GM21528 (cell line): ENCODE results near the gene GORASP1.

ENCODE experiments used
- ATAC-seq: cut with Tn5 transposase; IDR thresholded peaks from one replicate; pipeline ENCODE4 v1.9.1; 2021; ENCODE audit warnings: mild to moderate bottlenecking, moderate library complexity; ENCODE audit not compliant: unreplicated experiment, low FRiP score

GORASP1 gene

GRCh38 chr3:39126532-39127071, 19.2 kb upstream of the GORASP1 start:
- no peak for ATAC-seq

- no peak for ATAC-seq
Observed at GRCh38 chr3:39125841-39126500, 18.5 kb upstream of the GORASP1 start.

DNA sequence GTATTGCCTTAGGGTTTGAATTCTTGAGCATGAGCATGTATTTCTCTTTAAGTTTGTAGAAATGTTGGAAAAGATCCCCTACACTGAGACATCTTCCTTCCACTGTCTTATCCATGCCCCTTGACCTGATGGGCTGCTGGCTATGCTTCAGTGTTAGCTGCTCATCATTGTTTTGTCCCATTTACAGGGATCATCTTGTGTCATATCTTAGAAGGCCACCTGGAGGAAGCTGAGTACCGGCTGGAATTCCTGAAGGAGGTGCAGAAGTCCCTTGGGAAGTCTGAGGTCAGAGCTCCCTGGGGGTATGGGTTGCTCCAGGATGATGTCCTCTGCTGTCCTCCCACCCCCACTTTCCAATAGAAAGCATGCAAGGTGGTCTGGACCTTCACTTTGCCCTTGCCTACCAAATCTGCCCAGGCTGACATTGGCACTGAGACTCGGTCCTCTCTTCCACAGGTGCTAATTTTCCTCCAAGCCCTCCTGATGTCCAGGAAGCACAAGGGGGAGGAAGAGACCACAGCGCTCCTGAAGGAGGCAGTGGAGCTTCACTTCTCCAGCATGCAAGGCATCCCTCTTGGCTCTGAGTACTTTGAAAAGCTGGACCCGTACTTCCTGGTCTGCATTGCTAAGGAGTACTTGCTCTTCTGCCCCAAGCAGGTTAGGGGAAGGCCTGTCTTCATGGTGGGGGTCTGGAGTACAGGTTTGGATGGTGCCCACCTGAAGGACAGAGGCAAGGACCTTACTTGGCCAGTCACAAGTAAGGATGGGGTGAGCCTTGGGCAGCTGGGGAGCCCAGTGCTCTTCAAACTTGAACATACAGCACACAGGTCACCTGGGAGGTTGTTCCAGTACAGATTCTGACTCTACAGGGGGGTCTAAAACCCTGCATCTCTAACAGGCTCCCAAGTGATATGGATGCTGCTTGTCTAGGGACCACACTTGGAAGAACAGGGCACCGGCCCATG, 17.7 kb upstream of the GORASP1 start:
- ATAC-seq = no peak

- peak; percentile 72 for ATAC-seq
Observed at GRCh38 chr3:39122813-39123212, 15.4 kb upstream of the GORASP1 start.

- ATAC-seq = no peak
Observed at GRCh38 chr3:39121621-39122020, 14.2 kb upstream of the GORASP1 start.

GRCh38 chr3:39118931-39119660, 11.7 kb upstream of the GORASP1 start:
- no peak for ATAC-seq

GRCh38 chr3:39118079-39118478, 10.7 kb upstream of the GORASP1 start:
- ATAC-seq = no peak

DNA sequence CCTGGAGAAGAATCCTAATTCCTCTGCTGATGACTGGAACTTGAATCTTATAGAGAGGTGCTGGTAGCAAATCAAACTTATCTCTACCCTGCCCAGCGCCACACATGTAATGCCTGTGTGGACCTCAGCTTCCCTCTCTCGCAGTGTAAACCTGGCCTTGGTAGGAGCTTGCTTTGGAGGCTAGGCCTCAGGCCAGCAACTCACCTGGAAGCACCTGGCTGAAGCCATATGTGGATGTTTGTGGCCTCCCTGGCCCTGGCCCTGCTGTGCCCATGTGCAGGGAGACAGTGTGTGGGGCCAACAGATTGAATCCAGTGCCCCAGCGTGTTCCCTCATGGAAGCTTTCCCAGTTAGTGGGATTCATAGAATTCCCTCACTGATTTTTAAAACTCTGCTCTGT, 8.4 kb upstream of the GORASP1 start:
- no peak for ATAC-seq

- no peak for ATAC-seq
Observed at GRCh38 chr3:39114456-39114855, 7.0 kb upstream of the GORASP1 start.

GRCh38 chr3:39113291-39113690, 5.9 kb upstream of the GORASP1 start:
- ATAC-seq = no peak

DNA sequence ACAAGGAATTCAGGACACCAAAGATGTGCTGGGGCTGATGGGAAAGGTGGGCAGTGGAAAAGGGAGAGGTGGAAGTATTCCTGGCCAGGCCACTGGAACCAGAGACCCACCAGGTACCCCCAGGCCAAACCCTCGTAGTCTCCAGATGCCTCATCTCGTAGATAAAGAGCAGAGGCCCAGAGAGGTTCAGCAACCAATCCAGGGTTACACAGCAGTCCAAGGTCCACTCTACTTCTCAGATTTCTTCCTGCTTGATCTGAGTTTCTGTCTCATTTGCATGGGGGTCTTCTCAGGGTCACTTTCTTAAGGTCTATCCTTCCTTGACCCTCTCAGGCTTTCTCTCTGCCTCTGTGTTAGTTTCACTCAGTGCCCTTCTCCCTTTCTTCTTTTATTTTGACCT, 5.1 kb upstream of the GORASP1 start:
- no peak for ATAC-seq

DNA sequence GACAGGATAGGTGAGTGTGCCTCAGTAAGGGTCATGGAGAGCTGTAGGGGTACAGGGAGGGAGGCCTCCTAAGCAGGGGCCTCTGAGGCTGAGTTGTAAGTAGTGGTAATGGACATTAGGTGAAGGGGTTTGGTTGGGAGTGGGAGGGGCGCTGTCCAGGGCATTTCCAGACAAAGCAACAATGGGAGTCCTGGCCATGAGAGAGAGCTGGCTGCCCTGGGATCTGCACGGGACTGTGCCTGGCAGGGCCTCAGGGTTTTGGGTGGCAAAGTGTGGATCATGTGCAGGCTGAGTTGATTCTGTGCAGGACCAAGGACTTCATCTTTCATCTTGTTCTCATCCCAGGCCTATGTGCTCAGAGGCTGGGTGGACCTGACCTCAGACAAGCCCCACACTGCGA, 4.7 kb upstream of the GORASP1 start:
- ATAC-seq = no peak

DNA sequence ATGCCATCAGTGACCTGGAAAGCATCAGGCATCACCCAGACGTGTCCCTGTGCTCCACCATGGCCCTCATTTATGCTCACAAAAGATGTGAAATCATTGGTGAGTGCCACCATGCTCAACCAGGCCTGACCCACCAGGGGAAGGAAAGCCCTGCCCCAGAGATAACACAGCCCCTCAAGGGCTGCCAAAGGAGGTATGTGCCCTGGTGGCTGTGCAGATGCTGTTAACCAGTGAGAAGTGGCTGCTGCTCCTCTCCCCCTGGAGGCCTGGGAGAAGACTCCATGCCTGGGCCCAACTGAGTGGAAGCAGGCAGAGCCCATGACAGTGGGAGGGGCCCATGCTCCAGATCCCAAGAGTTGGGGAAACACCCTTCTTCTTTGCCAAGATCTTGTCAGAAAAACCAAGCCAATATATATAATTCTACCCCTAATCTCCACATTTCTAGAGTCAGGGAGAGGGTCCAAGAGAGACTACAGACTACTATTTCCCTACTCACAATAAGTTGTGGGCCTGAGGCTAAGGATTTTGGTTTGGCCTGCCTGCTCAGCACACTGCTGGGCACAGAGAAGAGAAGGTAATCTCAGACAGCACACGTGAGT, 2.7 kb upstream of the GORASP1 start:
- ATAC-seq = no peak

- ATAC-seq = no peak
Observed at GRCh38 chr3:39109086-39109485, 1.7 kb upstream of the GORASP1 start.

DNA sequence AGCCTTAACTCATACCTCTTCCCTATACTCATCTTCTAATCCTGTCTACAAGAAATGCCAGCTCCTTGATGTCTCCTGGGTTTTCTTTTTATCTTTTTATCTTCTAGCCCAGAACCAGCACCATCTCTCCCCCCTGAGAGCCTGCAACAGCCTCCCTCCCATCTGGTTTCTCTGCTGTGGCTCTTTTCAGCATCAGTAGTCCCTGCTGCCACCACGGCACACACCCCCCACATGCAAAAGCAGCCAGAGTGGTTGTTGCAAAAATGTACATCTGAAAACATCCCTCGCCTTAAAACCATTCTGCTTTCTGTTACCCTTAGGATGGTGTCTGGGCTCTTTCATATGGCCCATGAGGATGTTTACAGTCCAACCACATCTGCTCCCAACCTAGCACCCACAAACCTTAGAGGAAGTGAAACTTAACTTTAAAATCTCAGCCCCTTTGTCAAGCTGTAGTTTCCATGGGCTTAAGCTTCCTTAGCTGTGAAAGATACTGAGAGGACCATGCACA, 828 bp upstream of the GORASP1 start:
- peak; percentile 84 for ATAC-seq

GRCh38 chr3:39106851-39107387, 508 bp downstream of the GORASP1 start:
- peak; percentile 15 for ATAC-seq

DNA sequence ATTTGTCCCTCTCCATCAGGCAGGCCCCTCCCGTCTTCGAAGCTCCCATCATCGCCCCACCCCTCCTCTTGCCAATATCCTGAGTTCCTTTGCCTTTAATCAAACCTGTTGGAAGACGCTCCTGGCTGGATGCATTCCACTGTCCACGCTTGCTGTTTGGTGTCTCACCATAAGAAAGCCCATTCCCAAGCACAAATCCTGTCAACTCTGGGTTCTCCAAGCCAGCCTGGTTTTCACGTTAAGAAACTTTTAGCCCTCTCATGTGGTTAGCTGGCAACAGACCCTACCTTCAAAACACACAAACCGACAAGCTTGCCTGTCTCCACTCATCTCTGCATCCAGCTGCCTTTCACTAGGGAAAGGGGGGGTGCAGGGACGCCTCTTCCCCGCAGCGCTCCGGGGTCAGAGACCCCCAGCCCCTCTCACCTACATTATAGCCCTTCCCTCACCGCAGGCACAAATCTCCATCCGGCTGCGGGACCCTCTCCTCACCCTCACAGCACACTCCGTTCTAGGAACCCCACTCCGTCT, 1.1 kb downstream of the GORASP1 start:
- ATAC-seq = no peak

DNA sequence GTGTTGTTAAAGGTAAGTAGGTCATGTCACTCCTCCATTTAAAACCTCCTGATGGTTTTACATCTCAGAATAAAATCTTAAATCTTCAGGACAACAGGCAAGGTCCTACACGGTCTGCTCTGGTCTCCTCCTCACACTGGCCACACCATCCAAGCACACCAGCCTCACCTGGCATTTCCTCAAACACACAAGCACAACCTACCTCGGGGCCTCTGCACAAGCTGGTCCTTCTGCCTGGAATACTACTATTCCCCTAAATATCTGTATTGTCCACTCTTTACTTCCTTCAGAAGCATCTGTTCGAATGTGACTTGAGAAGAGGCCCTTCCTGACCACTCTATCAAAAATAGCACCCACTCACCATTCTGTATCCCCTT, 1.8 kb downstream of the GORASP1 start:
- ATAC-seq = no peak

DNA sequence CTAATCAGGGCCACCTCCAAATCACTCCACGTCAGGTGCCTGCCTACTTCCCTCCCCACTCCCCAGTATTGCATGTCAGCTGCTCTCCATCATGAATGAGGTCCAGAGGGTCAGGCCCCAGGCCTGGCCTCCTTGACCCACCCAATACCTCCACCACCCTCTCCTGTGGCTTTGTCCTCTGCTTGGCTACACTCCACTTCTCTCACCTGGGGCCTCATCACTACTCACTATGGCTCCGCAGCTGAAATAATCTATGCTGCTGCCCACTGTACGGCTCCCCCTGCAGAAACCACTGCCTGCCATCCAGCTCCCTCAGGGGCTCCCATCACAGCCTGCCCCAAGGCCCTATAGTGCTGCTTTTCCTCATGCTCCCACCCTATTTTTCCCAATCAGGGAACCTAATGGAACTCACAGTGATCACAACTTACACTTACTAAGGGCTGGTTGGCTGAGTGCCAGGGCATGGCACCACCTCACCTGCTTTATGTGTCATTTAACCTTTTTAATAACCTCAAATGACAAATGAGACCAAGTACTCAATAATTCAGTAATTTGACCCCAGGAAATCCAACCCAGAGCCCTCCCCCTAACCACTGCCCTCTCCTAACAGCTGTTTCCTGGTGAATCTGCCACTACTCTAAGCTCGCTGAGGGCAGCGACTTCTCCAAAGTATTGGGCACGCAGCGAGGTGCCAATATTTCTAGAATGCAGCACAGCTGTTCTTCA, 2.3 kb downstream of the GORASP1 start:
- ATAC-seq = no peak
